GM12873 (cell line): ENCODE data around the gene FHL3.

ENCODE experiments used
- CTCF ChIP-seq: IDR thresholded peaks from 2 replicates; pipeline ENCODE4 v1.5.1; 2012; ENCODE audit warnings: low read depth, mild to moderate bottlenecking, moderate library complexity, low read length, control low read depth; ENCODE audit not compliant: insufficient read depth; ENCODE audit errors: missing control alignments

The FHL3 gene

GRCh38 chr1:37948166-37948565 lies 57.1 kb downstream of the FHL3 start:
- no peak for TF ChIP-seq CTCF

GRCh38 chr1:37947364-37947763 lies 58.0 kb downstream of the FHL3 start:
- no peak for TF ChIP-seq CTCF
